Activated T-helper 17 cell treated with anti-CD3 and anti-CD28 coated beads, Interleukin-2, amount 50 U/mL, for 72 hours (primary cell): ENCODE measurements around the gene ARHGEF39. TPM values are rescaled to one million over a fixed set of nuclear protein-coding genes. Genes with fewer than 3 reads are reported as not detected.

ENCODE experiments used
- ATAC-seq: fragments of 150-1000 bp; cut with Tn5 transposase; replicated peaks from 2 replicates; pipeline ENCODE4 v1.10.0; 2021; ENCODE audit warnings: mild to moderate bottlenecking, moderate library complexity
- H3K27ac Mint-ChIP-seq: one replicate; pipeline ENCODE4 v1.8.0; 2022; ENCODE audit warnings: mixed read lengths
- H3K27me3 Mint-ChIP-seq: one replicate; pipeline ENCODE4 v1.8.0; 2022; ENCODE audit warnings: mixed read lengths
- H3K36me3 Mint-ChIP-seq: one replicate; pipeline ENCODE4 v1.8.0; 2022; ENCODE audit warnings: low read depth, mild to moderate bottlenecking, mixed read lengths
- H3K4me1 Mint-ChIP-seq: one replicate; pipeline ENCODE4 v1.8.0; 2022; ENCODE audit warnings: mixed read lengths
- H3K4me3 Mint-ChIP-seq: one replicate; pipeline ENCODE4 v1.8.0; 2022; ENCODE audit warnings: mild to moderate bottlenecking, mixed read lengths
- H3K9me3 Mint-ChIP-seq: one replicate; pipeline ENCODE4 v1.8.0; 2022; ENCODE audit warnings: mixed read lengths
- total RNA-seq, 2 donors: library from RNA; stranded (reverse); gene quantifications; one replicate each; pipeline ENCODE4 v1.2.3, GENCODE V29; 2022

Gene ARHGEF39
- total RNA-seq, 2 donors from 2014 or later, result 9.4 to 16.1 TPM

- Mint-ChIP-seq H3K4me3 (no peak overlapping the region), H3K36me3 (no peaks in the 10 kb centered on the region), H3K9me3 (no peaks in the 10 kb centered on the region), H3K4me1 (peaks cover 15% of the 10 kb centered on the region), H3K27me3 (no peaks in the 10 kb centered on the region), H3K27ac (no peak overlapping the region)
- no peak for ATAC-seq
These were observed 22.3 kb upstream of the ARHGEF39 start for GRCh38 chr9:35687306-35687705.

- Mint-ChIP-seq H3K4me3 (no peak overlapping the region), H3K9me3 (no peaks in the 10 kb centered on the region), H3K27me3 (no peaks in the 10 kb centered on the region), H3K27ac (no peak overlapping the region), H3K36me3 (no peaks in the 10 kb centered on the region), H3K4me1 (peaks cover 15% of the 10 kb centered on the region)
- no peak for ATAC-seq
These were observed 21.5 kb upstream of the ARHGEF39 start for GRCh38 chr9:35686222-35687203.

GRCh38 chr9:35685506-35685905, 20.5 kb upstream of the ARHGEF39 start:
- H3K27ac Mint-ChIP-seq, result no peak overlapping the region
- no peaks in the 10 kb centered on the region for H3K27me3 Mint-ChIP-seq
- no peak overlapping the region for H3K4me3 Mint-ChIP-seq
- no peak for ATAC-seq
- no peaks in the 10 kb centered on the region for H3K36me3 Mint-ChIP-seq
- peaks cover 15% of the 10 kb centered on the region for H3K4me1 Mint-ChIP-seq
- no peaks in the 10 kb centered on the region for H3K9me3 Mint-ChIP-seq

GRCh38 chr9:35684921-35685320, 19.9 kb upstream of the ARHGEF39 start:
- ATAC-seq, result no peak
- no peak overlapping the region for H3K4me3 Mint-ChIP-seq
- H3K27me3 Mint-ChIP-seq, result no peaks in the 10 kb centered on the region
- no peak overlapping the region for H3K27ac Mint-ChIP-seq
- H3K9me3 Mint-ChIP-seq, result no peaks in the 10 kb centered on the region
- H3K4me1 Mint-ChIP-seq, result peaks cover 15% of the 10 kb centered on the region
- no peaks in the 10 kb centered on the region for H3K36me3 Mint-ChIP-seq

GRCh38 chr9:35683323-35683722, 18.3 kb upstream of the ARHGEF39 start:
- peak overlapping the region; percentile 20 for H3K27ac Mint-ChIP-seq
- H3K27me3 Mint-ChIP-seq, result no peaks in the 10 kb centered on the region
- no peak overlapping the region for H3K4me3 Mint-ChIP-seq
- H3K9me3 Mint-ChIP-seq, result no peaks in the 10 kb centered on the region
- no peaks in the 10 kb centered on the region for H3K36me3 Mint-ChIP-seq
- no peak for ATAC-seq
- H3K4me1 Mint-ChIP-seq, result peaks cover 5% of the 10 kb centered on the region

- Mint-ChIP-seq H3K27me3 (no peaks in the 10 kb centered on the region), H3K27ac (peak overlapping the region; percentile 20), H3K4me3 (no peak overlapping the region), H3K9me3 (no peaks in the 10 kb centered on the region), H3K36me3 (no peaks in the 10 kb centered on the region), H3K4me1 (peaks cover 4% of the 10 kb centered on the region)
- no peak for ATAC-seq
These were observed 17.7 kb upstream of the ARHGEF39 start for GRCh38 chr9:35682520-35683315.

- Mint-ChIP-seq H3K27me3 (no peaks in the 10 kb centered on the region), H3K4me1 (no peaks in the 10 kb centered on the region), H3K9me3 (no peaks in the 10 kb centered on the region), H3K36me3 (no peaks in the 10 kb centered on the region), H3K27ac (peak overlapping the region; percentile 34), H3K4me3 (no peak overlapping the region)
- ATAC-seq, result no peak
These were observed 17.1 kb upstream of the ARHGEF39 start for GRCh38 chr9:35682051-35682450.

GRCh38 chr9:35681341-35682002, 16.5 kb upstream of the ARHGEF39 start:
- ATAC-seq, result no peak
- no peak overlapping the region for H3K4me3 Mint-ChIP-seq
- peak overlapping the region; percentile 34 for H3K27ac Mint-ChIP-seq
- H3K36me3 Mint-ChIP-seq, result no peaks in the 10 kb centered on the region
- H3K9me3 Mint-ChIP-seq, result no peaks in the 10 kb centered on the region
- no peaks in the 10 kb centered on the region for H3K27me3 Mint-ChIP-seq
- H3K4me1 Mint-ChIP-seq, result peaks cover 1% of the 10 kb centered on the region

GRCh38 chr9:35680331-35681105, 15.5 kb upstream of the ARHGEF39 start:
- no peaks in the 10 kb centered on the region for H3K27me3 Mint-ChIP-seq
- H3K4me1 Mint-ChIP-seq, result peaks cover 5% of the 10 kb centered on the region
- no peak for ATAC-seq
- H3K27ac Mint-ChIP-seq, result no peak overlapping the region
- H3K36me3 Mint-ChIP-seq, result no peaks in the 10 kb centered on the region
- no peaks in the 10 kb centered on the region for H3K9me3 Mint-ChIP-seq
- no peak overlapping the region for H3K4me3 Mint-ChIP-seq

- Mint-ChIP-seq H3K36me3 (no peaks in the 10 kb centered on the region), H3K27me3 (no peaks in the 10 kb centered on the region), H3K27ac (no peak overlapping the region), H3K4me1 (peaks cover 5% of the 10 kb centered on the region), H3K9me3 (no peaks in the 10 kb centered on the region), H3K4me3 (no peak overlapping the region)
- no peak for ATAC-seq
These were observed 14.9 kb upstream of the ARHGEF39 start for GRCh38 chr9:35679766-35680330.

GRCh38 chr9:35679091-35679490, 14.1 kb upstream of the ARHGEF39 start:
- Mint-ChIP-seq H3K4me1 (peaks cover 12% of the 10 kb centered on the region), H3K4me3 (no peak overlapping the region), H3K27me3 (peaks cover 5% of the 10 kb centered on the region), H3K27ac (no peak overlapping the region), H3K9me3 (no peaks in the 10 kb centered on the region), H3K36me3 (no peaks in the 10 kb centered on the region)
- ATAC-seq, result no peak

GRCh38 chr9:35675732-35676392, 10.9 kb upstream of the ARHGEF39 start:
- ATAC-seq, result peak; percentile 92
- Mint-ChIP-seq H3K9me3 (no peaks in the 10 kb centered on the region), H3K4me1 (peaks cover 12% of the 10 kb centered on the region), H3K36me3 (no peaks in the 10 kb centered on the region), H3K4me3 (peak overlapping the region; percentile 74), H3K27ac (peak overlapping the region; percentile 56), H3K27me3 (peaks cover 5% of the 10 kb centered on the region)

GRCh38 chr9:35675204-35675603, 10.2 kb upstream of the ARHGEF39 start:
- H3K4me3 Mint-ChIP-seq, result peak overlapping the region; percentile 74
- H3K4me1 Mint-ChIP-seq, result peaks cover 12% of the 10 kb centered on the region
- H3K27me3 Mint-ChIP-seq, result peaks cover 5% of the 10 kb centered on the region
- peak; percentile 10 for ATAC-seq
- no peaks in the 10 kb centered on the region for H3K9me3 Mint-ChIP-seq
- H3K27ac Mint-ChIP-seq, result no peak overlapping the region
- H3K36me3 Mint-ChIP-seq, result no peaks in the 10 kb centered on the region
